GM06990 (cell line): ENCODE results near the gene CPNE2.

Experiments used
- DNase-seq: peaks from one replicate; pipeline ENCODE4 v3.0.0-alpha.2; 2011; ENCODE audit not compliant: insufficient read length; ENCODE audit errors: extremely low read depth
- H3K27me3 ChIP-seq: replicated peaks from 2 replicates; pipeline ENCODE4 v1.6.0; 2011; ENCODE audit warnings: low read length; ENCODE audit not compliant: control insufficient read depth, insufficient read depth
- H3K36me3 ChIP-seq: 2 replicates; pipeline ENCODE4 v1.5.1; 2011; ENCODE audit warnings: low read length; ENCODE audit not compliant: control insufficient read depth, insufficient read depth
- H3K4me3 ChIP-seq: replicated peaks from 2 replicates; pipeline ENCODE4 v1.5.1; 2011; ENCODE audit warnings: low read depth, mild to moderate bottlenecking, control low read depth, low read length
- TF ChIP-seq, protein P1 (sequence below): IDR thresholded peaks from 2 replicates; pipeline ENCODE4 v1.5.1; 2011; ENCODE audit warnings: low read length, control low read depth, mild to moderate bottlenecking, inconsistent platforms; ENCODE audit not compliant: insufficient read depth, poor library complexity, severe bottlenecking

Gene CPNE2

DNA sequence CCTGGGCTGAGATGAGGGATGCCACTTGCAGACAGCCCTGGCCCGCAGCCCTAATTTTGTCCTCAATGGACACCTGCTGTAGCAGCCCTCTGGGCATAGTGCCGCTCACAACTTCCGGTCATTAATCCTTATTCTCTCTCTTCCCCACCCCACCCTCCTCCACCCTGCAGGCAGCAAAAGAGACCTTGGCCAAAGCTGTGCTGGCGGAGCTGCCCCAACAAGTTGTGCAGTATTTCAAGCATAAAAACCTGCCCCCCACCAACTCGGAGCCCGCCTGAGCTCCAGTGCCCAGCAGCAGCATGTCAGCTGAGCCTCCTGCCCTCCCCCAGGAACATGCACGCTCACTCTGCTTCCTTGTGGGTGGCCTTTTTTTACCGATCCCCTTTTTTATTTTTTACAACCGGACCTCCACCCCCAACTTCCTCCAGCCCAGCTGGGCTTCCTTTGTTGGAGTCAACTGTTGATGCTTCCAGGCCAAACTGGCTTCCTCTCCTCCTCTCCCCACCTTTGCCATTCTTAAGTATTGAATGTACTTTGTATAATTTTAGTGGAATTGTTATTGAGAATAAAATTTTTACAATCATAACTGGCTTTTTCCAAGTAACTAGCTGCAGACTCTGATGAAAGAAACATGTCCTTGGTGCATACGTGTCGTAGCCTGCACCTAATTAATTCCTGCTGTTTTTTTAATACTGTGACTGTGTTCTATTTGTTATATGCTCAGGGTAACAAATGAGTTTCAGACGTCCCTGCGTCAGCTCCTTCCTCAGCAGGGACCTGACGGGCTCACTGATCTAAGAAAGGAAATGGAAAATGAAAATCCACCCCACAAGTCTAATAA lies 55.2 kb downstream of the CPNE2 start:
- peaks cover 1% of the 10 kb centered on the region for H3K36me3 ChIP-seq
- DNase-seq = no peak
- no peaks in the 10 kb centered on the region for H3K27me3 ChIP-seq
- H3K4me3 ChIP-seq = no peak overlapping the region
- TF ChIP-seq, protein P1, sequence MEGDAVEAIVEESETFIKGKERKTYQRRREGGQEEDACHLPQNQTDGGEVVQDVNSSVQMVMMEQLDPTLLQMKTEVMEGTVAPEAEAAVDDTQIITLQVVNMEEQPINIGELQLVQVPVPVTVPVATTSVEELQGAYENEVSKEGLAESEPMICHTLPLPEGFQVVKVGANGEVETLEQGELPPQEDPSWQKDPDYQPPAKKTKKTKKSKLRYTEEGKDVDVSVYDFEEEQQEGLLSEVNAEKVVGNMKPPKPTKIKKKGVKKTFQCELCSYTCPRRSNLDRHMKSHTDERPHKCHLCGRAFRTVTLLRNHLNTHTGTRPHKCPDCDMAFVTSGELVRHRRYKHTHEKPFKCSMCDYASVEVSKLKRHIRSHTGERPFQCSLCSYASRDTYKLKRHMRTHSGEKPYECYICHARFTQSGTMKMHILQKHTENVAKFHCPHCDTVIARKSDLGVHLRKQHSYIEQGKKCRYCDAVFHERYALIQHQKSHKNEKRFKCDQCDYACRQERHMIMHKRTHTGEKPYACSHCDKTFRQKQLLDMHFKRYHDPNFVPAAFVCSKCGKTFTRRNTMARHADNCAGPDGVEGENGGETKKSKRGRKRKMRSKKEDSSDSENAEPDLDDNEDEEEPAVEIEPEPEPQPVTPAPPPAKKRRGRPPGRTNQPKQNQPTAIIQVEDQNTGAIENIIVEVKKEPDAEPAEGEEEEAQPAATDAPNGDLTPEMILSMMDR = no peak

DNA sequence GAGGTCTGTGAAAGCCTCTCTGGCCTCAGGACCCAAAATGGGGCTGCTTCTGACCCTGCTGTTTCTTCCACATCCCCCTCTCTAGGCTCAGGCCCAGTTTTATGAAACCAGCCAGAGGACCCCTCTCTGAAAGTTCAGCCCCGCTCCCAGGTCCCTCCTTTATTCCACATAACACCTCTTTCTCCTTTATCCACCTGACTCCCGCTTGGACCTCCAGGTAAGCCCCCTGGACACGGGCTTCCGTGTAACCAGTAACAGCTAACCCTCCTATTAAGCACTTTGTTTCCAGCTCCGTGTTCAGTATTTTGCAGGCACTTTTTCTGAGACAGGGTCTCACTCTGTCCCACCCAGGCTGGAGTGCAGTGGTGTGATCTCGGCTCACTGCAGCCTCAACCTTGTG lies 56.1 kb downstream of the CPNE2 start:
- TF ChIP-seq, protein P1 = no peak
- H3K4me3 ChIP-seq = no peak overlapping the region
- peaks cover 6% of the 10 kb centered on the region for H3K36me3 ChIP-seq
- H3K27me3 ChIP-seq = no peaks in the 10 kb centered on the region
- no peak for DNase-seq

GRCh38 chr16:57149391-57149790 lies 57.0 kb downstream of the CPNE2 start:
- TF ChIP-seq, protein P1 = no peak
- no peak for DNase-seq
- Histone ChIP-seq H3K27me3 (no peaks in the 10 kb centered on the region), H3K36me3 (peaks cover 12% of the 10 kb centered on the region), H3K4me3 (no peak overlapping the region)

GRCh38 chr16:57150682-57151330 lies 58.4 kb downstream of the CPNE2 start:
- no peaks in the 10 kb centered on the region for H3K27me3 ChIP-seq
- TF ChIP-seq, protein P1 = no peak
- no peak overlapping the region for H3K4me3 ChIP-seq
- no peak for DNase-seq
- H3K36me3 ChIP-seq = peaks cover 18% of the 10 kb centered on the region

DNA sequence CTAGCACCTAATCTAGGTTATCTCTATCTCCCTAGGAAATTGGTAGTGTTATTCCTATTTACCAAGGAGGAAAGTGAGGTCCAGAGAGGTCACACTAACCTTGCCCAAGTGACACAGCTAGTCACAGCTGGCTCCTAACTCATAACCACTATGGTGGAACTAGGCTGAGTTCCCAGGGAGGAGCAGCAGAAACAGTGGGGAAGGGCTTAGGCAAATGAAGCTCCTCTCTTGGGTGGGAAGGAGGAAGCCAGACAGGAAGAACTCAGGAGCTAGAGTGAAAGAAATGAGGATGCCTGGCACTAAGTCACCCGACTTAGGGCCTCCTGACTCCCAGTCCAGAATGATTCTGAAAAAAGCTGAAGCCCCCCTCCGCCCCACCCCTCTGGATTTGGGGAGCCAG lies 59.0 kb downstream of the CPNE2 start:
- Histone ChIP-seq H3K27me3 (no peaks in the 10 kb centered on the region), H3K4me3 (no peak overlapping the region), H3K36me3 (peaks cover 18% of the 10 kb centered on the region)
- TF ChIP-seq, protein P1 = no peak
- no peak for DNase-seq
